Endodermal cell (in vitro differentiated cells): ENCODE measurements around the gene DRICH1. TPM values are rescaled to one million over a fixed set of nuclear protein-coding genes. Genes with fewer than 3 reads are reported as not detected.

Source experiments
- DNase-seq: peaks from one replicate; pipeline ENCODE4 v3.0.0-alpha.2; 2017
- H3K27ac ChIP-seq: 2 replicates; pipeline ENCODE4 v1.5.1; 2013; ENCODE audit warnings: mild to moderate bottlenecking, low read depth, low read length, moderate library complexity
- H3K27me3 ChIP-seq: 2 replicates; pipeline ENCODE4 v1.6.1; 2013; ENCODE audit warnings: mild to moderate bottlenecking, low read length, moderate library complexity; ENCODE audit not compliant: insufficient read depth, control insufficient read depth, poor library complexity, severe bottlenecking
- H3K36me3 ChIP-seq: 2 replicates; pipeline ENCODE4 v1.7.0; 2013; ENCODE audit warnings: mild to moderate bottlenecking, low read length, moderate library complexity; ENCODE audit not compliant: control insufficient read depth, insufficient read depth
- H3K4me1 ChIP-seq: one replicate; pipeline ENCODE4 v1.7.0; 2013; ENCODE audit warnings: low read length; ENCODE audit not compliant: control insufficient read depth, insufficient read depth
- H3K4me3 ChIP-seq: 2 replicates; pipeline ENCODE4 v1.5.1; 2013; ENCODE audit warnings: mild to moderate bottlenecking, low read length, moderate library complexity
- H3K9ac ChIP-seq: 2 replicates; pipeline ENCODE4 v1.6.1; 2013; ENCODE audit warnings: mild to moderate bottlenecking, low read length, moderate library complexity; ENCODE audit not compliant: poor library complexity, severe bottlenecking; ENCODE audit errors: extremely low read depth
- H3K9me3 ChIP-seq: 2 replicates; pipeline ENCODE4 v1.6.1; 2013; ENCODE audit warnings: mild to moderate bottlenecking, low read length, moderate library complexity; ENCODE audit not compliant: control insufficient read depth
- H3K27ac Mint-ChIP-seq: 2 replicates; pipeline ENCODE4 v1.8.0; 2020; ENCODE audit warnings: mixed read lengths
- H3K27me3 Mint-ChIP-seq: 2 replicates; pipeline ENCODE4 v1.8.0; 2021; ENCODE audit warnings: mild to moderate bottlenecking, mixed read lengths; ENCODE audit not compliant: insufficient read depth
- H3K36me3 Mint-ChIP-seq: 2 replicates; pipeline ENCODE4 v1.8.0; 2020; ENCODE audit warnings: low read depth, mixed read lengths
- H3K4me1 Mint-ChIP-seq: 2 replicates; pipeline ENCODE4 v1.8.0; 2020; ENCODE audit warnings: mixed read lengths
- H3K4me3 Mint-ChIP-seq: 2 replicates; pipeline ENCODE4 v1.8.0; 2020; ENCODE audit warnings: mild to moderate bottlenecking, moderate library complexity, mixed read lengths
- H3K9me3 Mint-ChIP-seq: 2 replicates; pipeline ENCODE4 v1.8.0; 2020; ENCODE audit warnings: mild to moderate bottlenecking, mixed read lengths
- CTCF ChIP-seq: fragments of 200-600 bp; sonication (generic); conservative IDR thresholded peaks from 2 replicates; pipeline ENCODE4 v1.5.0; 2021; ENCODE audit warnings: antibody characterized with exemption, mild to moderate bottlenecking
- WGBS, 2 experiments: methylation state at CpG; one replicate each; pipeline versions ENCODE4 v1.1.5 to v1.1.7; 2013; ENCODE audit warnings: missing lambda C conversion rate in 2 of 2, mixed read lengths in 1 of 2; ENCODE audit not compliant: insufficient coverage in 1 of 2, insufficient read length in 1 of 2; 5-methylcytosine and 5-hydroxymethylcytosine counted together
- total RNA-seq, 2 donors: library from RNA; stranded (reverse); fragmentation: NEBNext Ultra II Directional in 1 of 2; extraction: Animal tissue kit (Norgen Biotek cat#: 25700) in 1 of 2; gene quantifications; 2 replicates in 1 of 2; 3 replicates in 1 of 2; pipeline ENCODE4 v1.2.1, GENCODE V29; 2021

DRICH1 gene
- total RNA-seq, 2 donors from 2014 or later, result 0.24 TPM; not detected in 1

DNA sequence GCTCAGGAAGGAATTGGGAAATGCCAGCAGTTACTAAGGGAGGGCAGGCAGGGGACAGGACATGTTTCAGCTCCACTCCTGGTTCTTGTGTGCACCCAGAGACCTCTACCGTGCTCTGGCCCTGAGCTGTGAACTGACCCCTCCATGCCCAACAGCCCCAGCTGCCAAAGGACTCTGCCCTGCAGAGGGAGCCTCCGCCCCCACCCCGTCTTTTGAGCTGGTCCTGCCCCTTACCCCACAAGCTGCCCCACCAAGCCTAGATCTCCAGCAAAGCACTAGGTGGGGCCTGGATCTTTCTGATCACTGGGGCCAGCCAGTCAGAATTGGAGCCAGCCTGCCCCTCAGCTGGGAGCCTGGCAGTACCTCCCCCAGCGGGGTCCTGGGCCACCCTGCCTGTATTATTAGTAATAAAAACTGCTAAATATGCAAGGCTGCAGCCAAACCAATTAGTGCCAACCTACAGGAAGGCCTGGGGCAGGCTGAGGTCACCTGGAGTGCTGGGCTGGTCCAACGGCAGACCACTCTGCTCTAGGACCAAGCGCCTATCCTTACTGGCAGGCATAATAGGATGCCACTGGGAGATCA is 23.9 kb upstream of the DRICH1 start:
- Mint-ChIP-seq H3K36me3 (peaks cover 48% of the 10 kb centered on the region), H3K4me1 (no peaks in the 10 kb centered on the region), H3K27me3 (no peaks in the 10 kb centered on the region), H3K9me3 (peaks cover under 1% of the 10 kb centered on the region), H3K4me3 (no peak overlapping the region), H3K27ac (no peak overlapping the region)
- Histone ChIP-seq H3K4me1 (no peaks in the 10 kb centered on the region), H3K27ac (no peak overlapping the region), H3K36me3 (peaks cover 13% of the 10 kb centered on the region), H3K9ac (no peak overlapping the region), H3K27me3 (no peaks in the 10 kb centered on the region), H3K9me3 (no peaks in the 10 kb centered on the region), H3K4me3 (no peak overlapping the region)
- WGBS, 2 experiments, result 94 to 100% methylated on average over 3 to 6 of the region's 6 CpGs
- no peak for DNase-seq
- TF ChIP-seq CTCF, result no peak

GRCh38 chr22:23652711-23653110 is 20.6 kb upstream of the DRICH1 start:
- Histone ChIP-seq H3K4me3 (no peak overlapping the region), H3K4me1 (no peaks in the 10 kb centered on the region), H3K27me3 (no peaks in the 10 kb centered on the region), H3K9ac (no peak overlapping the region), H3K27ac (no peak overlapping the region), H3K36me3 (no peaks in the 10 kb centered on the region), H3K9me3 (no peaks in the 10 kb centered on the region)
- Mint-ChIP-seq H3K27me3 (no peaks in the 10 kb centered on the region), H3K27ac (no peak overlapping the region), H3K36me3 (peaks cover 28% of the 10 kb centered on the region), H3K4me1 (no peaks in the 10 kb centered on the region), H3K9me3 (no peaks in the 10 kb centered on the region), H3K4me3 (no peak overlapping the region)
- TF ChIP-seq CTCF, result no peak
- 93 to 95% methylated on average over 3 to 8 of the region's 8 CpGs for WGBS, 2 experiments
- DNase-seq, result no peak

- 93 to 100% methylated on average over 1 to 7 of the region's 7 CpGs for WGBS, 2 experiments
- H3K36me3 ChIP-seq, result no peaks in the 10 kb centered on the region
- H3K9ac ChIP-seq, result no peak overlapping the region
- no peak overlapping the region for H3K27ac ChIP-seq
- Mint-ChIP-seq H3K4me3 (no peak overlapping the region), H3K9me3 (no peaks in the 10 kb centered on the region), H3K36me3 (peaks cover 23% of the 10 kb centered on the region), H3K27ac (no peak overlapping the region), H3K4me1 (no peaks in the 10 kb centered on the region), H3K27me3 (no peaks in the 10 kb centered on the region)
- H3K4me3 ChIP-seq, result no peak overlapping the region
- no peak for DNase-seq
- TF ChIP-seq CTCF, result no peak
- H3K27me3 ChIP-seq, result no peaks in the 10 kb centered on the region
- no peaks in the 10 kb centered on the region for H3K9me3 ChIP-seq
- H3K4me1 ChIP-seq, result no peaks in the 10 kb centered on the region
These were observed 20.2 kb upstream of the DRICH1 start for GRCh38 chr22:23652286-23652685.
